IMR-90 (cell line): ENCODE results near the gene MSI2. TPM values are rescaled to one million over a fixed set of nuclear protein-coding genes. Genes with fewer than 3 reads are reported as not detected.

Experiments used
- ATAC-seq: fragments of 200-7000 bp; cut with Tn5 transposase; 2 replicates; pipeline ENCODE4 v1.9.1; 2020; ENCODE audit warnings: low read depth, mild to moderate bottlenecking, moderate library complexity
- BruUV-seq: library from RNA; stranded (reverse); fragments of 400-500 nt; replicated peaks from 2 replicates; lab custom pipeline; 2021; lab: Mats Ljungman, UMichigan
- CTCF ChIA-PET: fragments of 300-600 bp; formaldehyde crosslinking; extraction: SDS; loops from one replicate; lab custom pipeline; 2021; ENCODE audit warnings: antibody characterized with exemption; lab: Yijun Ruan, JAX
- POLR2A ChIA-PET: fragments of 300-600 bp; sonication (Branson Sonifier 250); formaldehyde crosslinking; loops from one replicate; lab custom pipeline; 2022; ENCODE audit warnings: antibody characterized with exemption; ENCODE audit not compliant: unreplicated experiment; lab: Charles Lee
- DNase-seq: peaks from one replicate; pipeline ENCODE4 v3.0.0; 2013
- H2AFZ ChIP-seq: replicated peaks from 2 replicates; pipeline ENCODE3; 2013; ENCODE audit warnings: low read length, mild to moderate bottlenecking; ENCODE audit not compliant: poor library complexity
- H2AK5ac ChIP-seq: 2 replicates; pipeline ENCODE4 v1.6.1; 2013; ENCODE audit warnings: low read depth, low read length, inconsistent platforms
- H2AK9ac ChIP-seq: replicated peaks from 2 replicates; pipeline ENCODE3; 2013; ENCODE audit warnings: mild to moderate bottlenecking, low read depth, low read length, moderate library complexity; ENCODE audit not compliant: poor library complexity
- H2BK120ac ChIP-seq: 2 replicates; pipeline ENCODE4 v1.6.1; 2013; ENCODE audit warnings: low read depth, low read length, inconsistent platforms
- H2BK15ac ChIP-seq: 3 replicates; pipeline ENCODE4 v1.6.1; 2013; ENCODE audit warnings: low read depth, low read length, inconsistent platforms
- H2BK20ac ChIP-seq: 2 replicates; pipeline ENCODE4 v1.6.1; 2013; ENCODE audit warnings: low read depth, mild to moderate bottlenecking, inconsistent platforms, low read length, moderate library complexity
- H2BK5ac ChIP-seq: 2 replicates; pipeline ENCODE4 v1.6.1; 2013; ENCODE audit warnings: mild to moderate bottlenecking, low read depth, low read length, inconsistent platforms; ENCODE audit not compliant: poor library complexity, severe bottlenecking
- H3K14ac ChIP-seq: replicated peaks from 2 replicates; pipeline ENCODE4 v1.6.1; 2013; ENCODE audit warnings: low read depth, low read length, inconsistent platforms
- H3K18ac ChIP-seq: 2 replicates; pipeline ENCODE4 v1.6.1; 2013; ENCODE audit warnings: low read depth, low read length, control low read depth
- H3K23ac ChIP-seq: 2 replicates; pipeline ENCODE4 v1.6.1; 2013; ENCODE audit warnings: low read depth, low read length, inconsistent platforms
- H3K27ac ChIP-seq: 2 replicates; pipeline ENCODE4 v1.5.1; 2013; ENCODE audit warnings: mild to moderate bottlenecking, control low read depth, low read length; ENCODE audit not compliant: insufficient read depth
- H3K27me3 ChIP-seq: 2 replicates; pipeline ENCODE4 v1.6.1; 2013; ENCODE audit warnings: low read length; ENCODE audit not compliant: control insufficient read depth, insufficient read depth
- H3K36me3 ChIP-seq: 2 replicates; pipeline ENCODE4 v1.6.1; 2013; ENCODE audit warnings: low read length, mixed read lengths; ENCODE audit not compliant: control insufficient read depth, insufficient read depth
- H3K4ac ChIP-seq: 2 replicates; pipeline ENCODE4 v1.6.1; 2013; ENCODE audit warnings: low read depth, low read length, inconsistent platforms
- H3K4me1 ChIP-seq: 2 replicates; pipeline ENCODE4 v1.6.1; 2013; ENCODE audit warnings: low read length, mixed read lengths; ENCODE audit not compliant: control insufficient read depth, insufficient read depth
- H3K4me2 ChIP-seq: 2 replicates; pipeline ENCODE4 v1.6.1; 2013; ENCODE audit warnings: low read depth, mild to moderate bottlenecking, control low read depth, low read length, moderate library complexity
- H3K4me3 ChIP-seq: 2 replicates; pipeline ENCODE4 v1.5.1; 2013; ENCODE audit warnings: low read depth, mild to moderate bottlenecking, control low read depth, low read length, moderate library complexity; ENCODE audit not compliant: insufficient read depth
- H3K56ac ChIP-seq: 2 replicates; pipeline ENCODE4 v1.6.1; 2013; ENCODE audit warnings: low read length, inconsistent platforms; ENCODE audit not compliant: insufficient read depth; ENCODE audit errors: extremely low read depth
- H3K79me1 ChIP-seq, 2 experiments: 2 replicates each; pipeline ENCODE4 v1.6.1; 2013; ENCODE audit warnings: low read length in 2 of 2, inconsistent platforms in 1 of 2, low read depth in 1 of 2
- H3K9ac ChIP-seq: 2 replicates; pipeline ENCODE4 v1.6.1; 2013; ENCODE audit warnings: low read depth, low read length, control low read depth
- H3K9me1 ChIP-seq: 2 replicates; pipeline ENCODE4 v1.6.1; 2013; ENCODE audit warnings: low read length, inconsistent platforms; ENCODE audit not compliant: insufficient read depth
- H3K9me3 ChIP-seq: 2 replicates; pipeline ENCODE4 v1.6.1; 2013; ENCODE audit warnings: low read length; ENCODE audit not compliant: control insufficient read depth, insufficient read depth
- H4K20me1 ChIP-seq: 2 replicates; pipeline ENCODE4 v1.6.1; 2013; ENCODE audit warnings: low read length, inconsistent platforms; ENCODE audit not compliant: insufficient read depth
- H4K5ac ChIP-seq: 2 replicates; pipeline ENCODE4 v1.6.1; 2013; ENCODE audit warnings: mild to moderate bottlenecking, low read depth, low read length, control low read depth
- H4K8ac ChIP-seq, 2 experiments: 2 replicates each; pipeline ENCODE4 v1.6.1; 2013; ENCODE audit warnings: low read depth in 2 of 2, low read length in 2 of 2, control low read depth in 1 of 2, inconsistent platforms in 1 of 2
- H4K91ac ChIP-seq: 2 replicates; pipeline ENCODE4 v1.6.1; 2013; ENCODE audit warnings: low read depth, low read length, inconsistent platforms; ENCODE audit not compliant: insufficient read depth
- CHD1 ChIP-seq: IDR thresholded peaks from 2 replicates; pipeline ENCODE4 v1.6.1; 2012; ENCODE audit warnings: low read depth, low read length, improper control_type of control experiment
- FOS ChIP-seq: fragments of 150-350 bp; IDR thresholded peaks from 2 replicates; pipeline ENCODE4 v1.6.1; 2016; ENCODE audit warnings: low read depth, low read length
- USF2 ChIP-seq: fragments of 150-350 bp; IDR thresholded peaks from 2 replicates; pipeline ENCODE4 v1.6.1; 2017; ENCODE audit warnings: mild to moderate bottlenecking, antibody characterized with exemption, low read length, low read depth
- WGBS, 2 experiments: methylation state at CpG; one replicate each; pipeline versions ENCODE4 v1.1.5 to v1.1.7; 2013; ENCODE audit warnings: missing lambda C conversion rate in 2 of 2; ENCODE audit not compliant: insufficient read length in 1 of 2; ENCODE audit errors: extremely low coverage in 2 of 2; 5-methylcytosine and 5-hydroxymethylcytosine counted together
- dilution Hi-C: fragments of 300-500 bp; cut with HindIII; formaldehyde crosslinking; loops from one replicate; pipeline ENCODE4 v1.14.3; 2018; ENCODE audit warnings: low sequenced_read_pairs; ENCODE audit not compliant: unreplicated experiment
- in situ Hi-C: fragments of 300-500 bp; cut with MboI; formaldehyde crosslinking; loops from 3 replicates; pipeline ENCODE4 v1.14.3; 2019; ENCODE audit warnings: low sequenced_read_pairs, inconsistent platforms, mixed read lengths
- intact Hi-C: fragments of 100-400 bp; cut with micrococcal nuclease; formaldehyde crosslinking; loops from 2 replicates; pipeline ENCODE4 v1.10.0; 2022
- polyA plus RNA-seq, 3 experiments: library from polyadenylated mRNA; depleted of rRNA; stranded (reverse); fragments of >200 nt; gene quantifications; 2 replicates each; pipeline ENCODE4 v1.2.3, GENCODE V29; 2012; ENCODE audit warnings: low replicate concordance in 1 of 3
- total RNA-seq: library from RNA; depleted of rRNA; stranded (reverse); fragments of >200 nt; gene quantifications from 2 replicates; pipeline ENCODE4 v1.2.3, GENCODE V29; 2012

MSI2 gene
- total and polyA plus RNA-seq, 2 of the 4 experiments (the other 2 are of a cell fraction) = 13.0 to 16.0 TPM

GRCh38 chr17:57727630-57728175 lies 471.4 kb downstream of the MSI2 start:
- Histone ChIP-seq H3K4me1 (no peaks in the 10 kb centered on the region), H4K8ac (no peak overlapping the region), H3K9ac (no peak overlapping the region), H3K27ac (no peak overlapping the region), H2BK5ac (no peak overlapping the region), H3K4me3 (no peak overlapping the region), H3K36me3 (no peaks in the 10 kb centered on the region), H2AK9ac (no peak overlapping the region), H2BK15ac (no peak overlapping the region), H2AK5ac (no peak overlapping the region), H3K23ac (no peak overlapping the region), H3K27me3 (peaks cover 33% of the 10 kb centered on the region), H3K4ac (no peak overlapping the region), H4K20me1 (no peaks in the 10 kb centered on the region), H3K9me3 (no peaks in the 10 kb centered on the region), H3K79me1 (no peaks in the 10 kb centered on the region), H3K4me2 (no peak overlapping the region), H4K5ac (no peak overlapping the region), H3K14ac (no peak overlapping the region), H4K91ac (no peak overlapping the region), H2AFZ (no peak overlapping the region), H3K18ac (no peak overlapping the region), H3K9me1 (no peaks in the 10 kb centered on the region), H3K56ac (no peak overlapping the region), H2BK120ac (no peak overlapping the region), H2BK20ac (no peak overlapping the region)
- CTCF ChIA-PET = no interaction called here
- POLR2A ChIA-PET = no interaction called here
- TF ChIP-seq USF2 (no peak), CHD1 (no peak), FOS (no peak)
- in situ Hi-C loops = no loop called here
- DNase-seq (no peak), ATAC-seq (no peak)
- dilution Hi-C loops = no loop called here
- no CpG with 5 or more reads among the region's 8 CpGs for WGBS, 2 experiments
- intact Hi-C loops = no loop called here
- BruUV-seq = no TSS peak
